ENCODE measurements around the gene NBPF11. TPM values are rescaled to one million over a fixed set of nuclear protein-coding genes. Genes with fewer than 3 reads are reported as not detected.
"Not testable (repeated sequence)": the region's sequence is repeated elsewhere in the genome, so short reads cannot be mapped to it uniquely, and the experiment has no call there.

The NBPF11 gene
- total RNA-seq, 2 experiments from 2014 or later, result 13.7 to 14.3 TPM

DNA sequence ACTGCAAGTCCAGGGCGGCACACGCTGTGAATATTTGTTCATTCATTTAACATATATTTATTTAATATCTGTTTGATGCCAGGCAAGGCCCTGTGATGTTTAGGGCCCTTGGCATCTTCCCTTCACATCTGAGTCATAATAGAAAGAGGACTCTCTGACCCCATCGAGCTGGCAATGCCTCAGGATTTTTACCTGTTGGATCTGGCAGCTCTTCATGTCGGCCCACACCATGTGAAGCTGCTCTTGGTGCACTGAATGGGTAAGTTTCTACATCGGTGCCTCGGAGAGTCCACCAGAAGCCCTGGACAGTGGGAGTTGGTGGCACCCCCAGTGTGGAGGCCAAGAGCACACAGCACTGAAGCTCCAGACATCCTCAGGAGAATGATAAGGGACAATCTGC is 8.9 kb downstream of the NBPF11 start:
- H3K27me3 Mint-ChIP-seq; DNase-seq; ATAC-seq (ENCODE audit: low read depth); H3K9me3 Mint-ChIP-seq; H3K4me3 Mint-ChIP-seq; POLR2A ChIA-PET; H3K27ac Mint-ChIP-seq; H3K4me1 Mint-ChIP-seq; H3K36me3 Mint-ChIP-seq: not testable (repeated sequence)

DNA sequence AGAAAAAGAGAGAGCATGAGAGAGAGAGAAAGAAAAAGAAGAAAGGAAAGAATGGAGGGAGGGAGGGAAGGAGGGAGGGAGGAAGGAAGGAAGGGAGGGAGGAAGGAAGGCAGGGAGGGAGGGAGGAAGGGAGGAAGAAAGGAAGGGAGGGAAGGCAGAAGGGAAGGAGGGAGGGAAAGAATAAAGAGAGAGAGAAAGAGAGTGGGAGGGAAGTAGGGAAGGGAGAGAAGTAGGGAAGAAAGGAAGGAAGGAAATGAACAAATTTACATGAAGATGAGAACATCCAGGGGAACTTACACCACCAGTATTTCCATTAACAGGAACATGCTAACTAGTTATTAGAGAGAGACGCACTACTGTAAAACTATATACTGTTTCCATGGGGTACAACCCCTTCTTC is 10.1 kb downstream of the NBPF11 start:
- ATAC-seq (ENCODE audit: low read depth); H3K27ac Mint-ChIP-seq; H3K4me3 Mint-ChIP-seq; DNase-seq; H3K36me3 Mint-ChIP-seq; H3K4me1 Mint-ChIP-seq; H3K27me3 Mint-ChIP-seq; H3K9me3 Mint-ChIP-seq; POLR2A ChIA-PET: not testable (repeated sequence)

DNA sequence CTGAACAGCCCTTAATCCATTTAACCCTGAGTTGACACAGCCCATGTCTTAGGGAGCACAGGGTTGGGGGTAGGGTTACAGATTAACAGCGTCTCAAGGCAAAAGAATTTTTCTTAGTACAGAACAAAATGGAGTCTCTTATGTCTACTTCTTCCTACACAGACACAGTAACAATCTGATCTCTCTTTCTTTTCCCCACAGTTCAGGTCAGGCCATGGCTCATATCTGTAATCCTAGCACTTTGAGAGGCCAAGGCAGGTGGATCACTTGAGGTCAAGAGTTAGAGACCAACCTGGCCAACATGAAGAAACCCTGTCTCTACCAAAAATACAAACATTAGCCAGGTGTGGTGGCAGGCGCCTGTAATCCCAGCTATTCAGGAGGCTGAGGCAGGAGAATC is 13.5 kb downstream of the NBPF11 start:
- ATAC-seq (ENCODE audit: low read depth); H3K27ac Mint-ChIP-seq; H3K36me3 Mint-ChIP-seq; H3K27me3 Mint-ChIP-seq; H3K4me1 Mint-ChIP-seq; POLR2A ChIA-PET; DNase-seq; H3K4me3 Mint-ChIP-seq; H3K9me3 Mint-ChIP-seq: not testable (repeated sequence)

DNA sequence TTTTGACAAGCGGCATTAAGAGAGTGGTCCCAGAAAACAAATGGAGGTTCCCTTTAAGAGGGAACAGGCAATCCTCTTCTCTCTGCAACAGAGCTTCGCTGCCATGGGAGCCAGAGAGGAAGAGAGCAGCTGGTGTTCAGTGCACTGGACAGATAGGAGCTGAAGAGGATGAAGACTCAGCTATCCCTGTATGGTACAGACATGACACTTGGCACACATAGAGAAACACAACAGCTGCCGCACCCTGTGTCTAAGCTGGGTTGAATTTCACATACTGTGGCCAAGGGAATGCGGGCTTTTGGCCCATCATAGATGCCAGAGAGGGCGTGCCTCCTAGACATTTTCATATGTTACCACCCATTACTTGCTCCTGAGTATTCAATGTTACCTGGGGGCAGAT is 29.7 kb downstream of the NBPF11 start:
- H3K36me3 Mint-ChIP-seq; POLR2A ChIA-PET; H3K27me3 Mint-ChIP-seq; H3K4me3 Mint-ChIP-seq; H3K4me1 Mint-ChIP-seq; DNase-seq; ATAC-seq (ENCODE audit: low read depth); H3K27ac Mint-ChIP-seq; H3K9me3 Mint-ChIP-seq: not testable (repeated sequence)

DNA sequence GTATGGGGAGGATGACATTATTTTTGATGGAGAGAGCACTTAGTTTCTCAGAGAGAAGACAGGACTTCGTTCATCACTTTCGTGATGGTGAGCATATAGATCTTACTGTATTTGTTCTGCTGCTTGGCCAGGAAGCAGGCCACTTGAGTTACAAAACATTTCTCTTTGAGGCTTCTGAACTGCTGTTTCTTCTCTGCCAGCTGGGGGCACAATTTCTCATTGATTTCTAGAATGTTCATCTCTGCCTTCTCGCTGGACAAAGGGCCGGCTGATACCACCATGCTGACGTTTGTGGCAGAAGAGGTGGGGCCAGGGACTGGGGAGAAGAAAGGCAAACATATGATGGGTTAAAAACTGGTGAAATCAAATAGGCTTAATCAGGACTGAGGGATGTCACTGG is 31.7 kb downstream of the NBPF11 start:
- H3K4me3 Mint-ChIP-seq; H3K9me3 Mint-ChIP-seq; POLR2A ChIA-PET; H3K27me3 Mint-ChIP-seq; H3K27ac Mint-ChIP-seq; DNase-seq; ATAC-seq (ENCODE audit: low read depth); H3K36me3 Mint-ChIP-seq; H3K4me1 Mint-ChIP-seq: not testable (repeated sequence)

DNA sequence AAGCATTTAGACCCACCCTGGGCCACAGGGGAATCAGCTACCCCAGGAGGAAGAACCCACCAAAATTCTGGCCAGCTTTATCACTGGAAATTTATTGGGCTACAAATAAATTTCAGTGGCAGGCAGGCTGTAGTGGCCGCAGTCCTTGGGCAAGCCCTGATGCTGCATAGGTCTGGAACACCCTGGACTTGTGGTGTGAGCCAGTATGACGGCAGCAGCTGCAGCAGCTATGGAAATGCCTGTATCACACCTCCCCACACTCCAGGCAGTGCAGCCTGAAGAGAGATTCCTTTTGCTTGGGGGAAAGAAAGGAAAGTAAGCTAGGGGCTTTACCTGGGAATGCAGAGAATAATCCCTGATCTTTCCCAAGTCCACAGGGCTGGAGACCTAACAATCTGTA is 56.3 kb downstream of the NBPF11 start:
- H3K27me3 Mint-ChIP-seq; H3K36me3 Mint-ChIP-seq; H3K4me3 Mint-ChIP-seq; ATAC-seq (ENCODE audit: low read depth); H3K4me1 Mint-ChIP-seq; DNase-seq; H3K27ac Mint-ChIP-seq; H3K9me3 Mint-ChIP-seq; POLR2A ChIA-PET: not testable (repeated sequence)

DNA sequence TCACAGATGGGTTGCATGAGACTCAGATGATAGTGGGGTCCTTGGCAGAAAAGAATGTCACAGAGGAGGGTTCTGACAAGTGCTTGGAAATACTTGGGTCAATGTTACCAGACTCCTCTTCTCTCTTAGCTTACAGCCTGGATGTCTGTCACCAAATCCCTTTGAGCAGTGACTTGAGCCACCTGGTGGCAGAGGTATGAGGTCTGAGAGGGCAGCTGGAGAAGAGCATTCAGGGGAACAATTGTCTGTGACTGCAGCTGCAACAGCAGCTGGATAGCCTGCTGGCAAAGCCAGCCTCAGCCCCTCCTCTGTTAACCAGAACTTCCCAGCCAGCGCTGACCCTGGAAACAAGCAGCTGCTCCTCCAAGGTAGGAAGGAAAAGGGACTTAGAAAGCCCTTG is 65.9 kb downstream of the NBPF11 start:
- H3K36me3 Mint-ChIP-seq; H3K27me3 Mint-ChIP-seq; H3K4me1 Mint-ChIP-seq; H3K9me3 Mint-ChIP-seq; ATAC-seq (ENCODE audit: low read depth); DNase-seq; H3K4me3 Mint-ChIP-seq; H3K27ac Mint-ChIP-seq; POLR2A ChIA-PET: not testable (repeated sequence)

DNA sequence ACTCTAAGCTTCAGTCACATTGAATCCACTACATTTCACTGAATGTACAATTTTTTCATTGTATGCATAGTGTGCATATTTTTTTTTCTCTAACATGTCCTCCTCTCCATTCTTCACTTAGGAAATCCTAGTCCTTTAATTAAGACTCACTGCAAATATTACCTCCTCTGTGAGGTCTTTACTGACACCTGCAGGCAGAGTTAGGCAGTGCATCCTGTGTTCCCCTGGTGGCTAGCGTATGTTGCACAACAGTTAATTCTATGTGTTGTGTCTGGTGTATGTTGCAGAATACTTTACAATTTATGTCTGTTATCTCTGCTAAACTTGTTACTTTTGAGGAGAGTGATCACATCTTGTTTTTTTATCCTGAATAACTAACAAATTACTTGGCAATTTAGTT is 70.9 kb downstream of the NBPF11 start:
- peak; percentile 43 for ATAC-seq (ENCODE audit: low read depth)

DNA sequence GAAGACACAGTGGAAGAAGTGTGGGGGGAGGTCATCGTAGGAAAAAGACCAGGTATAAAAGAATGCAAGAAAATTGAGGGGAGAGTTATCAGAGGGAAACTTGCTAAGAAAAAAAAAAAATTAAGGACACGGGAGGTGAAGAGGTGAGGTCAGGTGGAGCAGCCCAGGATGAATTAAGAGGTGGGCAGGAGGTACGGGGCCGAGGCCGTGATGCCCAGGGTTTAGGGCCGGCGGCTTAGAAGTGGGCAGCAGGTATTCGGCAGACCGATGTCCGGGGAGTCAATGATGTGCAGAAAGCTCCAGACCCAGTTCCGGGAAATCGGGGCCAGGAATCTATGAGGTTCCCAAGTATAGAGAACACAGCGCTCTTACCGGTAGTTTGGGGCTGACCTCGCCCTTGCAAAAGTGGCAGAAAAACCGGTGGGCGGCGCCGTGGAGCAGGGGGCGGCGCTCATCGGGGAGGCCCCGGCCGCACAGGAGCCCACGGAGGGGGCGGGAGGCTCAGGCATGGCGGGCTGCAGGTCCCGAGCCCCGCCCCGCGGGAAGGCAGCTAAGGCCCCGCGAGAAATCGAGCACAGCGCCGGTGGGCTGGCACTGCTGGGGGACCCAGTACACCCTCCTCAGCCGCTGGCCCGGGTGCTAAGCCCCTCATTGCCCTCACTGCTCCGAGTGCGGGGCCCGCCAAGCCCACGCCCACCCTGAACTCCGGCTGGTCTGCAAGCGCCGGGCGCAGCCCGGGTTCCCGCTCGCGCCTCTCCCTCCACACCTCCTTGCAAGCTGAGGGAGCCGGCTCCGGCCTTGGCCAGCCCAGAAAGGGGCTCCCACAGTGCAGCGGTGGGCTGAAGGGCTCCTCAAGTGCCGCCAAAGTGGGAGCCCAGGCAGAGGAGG is 73.2 kb downstream of the NBPF11 start:
- H3K9me3 Mint-ChIP-seq, H3K4me1 Mint-ChIP-seq, H3K36me3 Mint-ChIP-seq, POLR2A ChIA-PET, DNase-seq, H3K4me3 Mint-ChIP-seq, H3K27ac Mint-ChIP-seq, H3K27me3 Mint-ChIP-seq: not testable (repeated sequence)
- peak; percentile 77 for ATAC-seq (ENCODE audit: low read depth)

More for the DNA sequence above, 70.9 kb downstream of the NBPF11 start:
- POLR2A ChIA-PET, DNase-seq, H3K36me3 Mint-ChIP-seq, H3K27me3 Mint-ChIP-seq, H3K4me1 Mint-ChIP-seq, H3K27ac Mint-ChIP-seq, H3K4me3 Mint-ChIP-seq, H3K9me3 Mint-ChIP-seq: not testable (repeated sequence)

DNA sequence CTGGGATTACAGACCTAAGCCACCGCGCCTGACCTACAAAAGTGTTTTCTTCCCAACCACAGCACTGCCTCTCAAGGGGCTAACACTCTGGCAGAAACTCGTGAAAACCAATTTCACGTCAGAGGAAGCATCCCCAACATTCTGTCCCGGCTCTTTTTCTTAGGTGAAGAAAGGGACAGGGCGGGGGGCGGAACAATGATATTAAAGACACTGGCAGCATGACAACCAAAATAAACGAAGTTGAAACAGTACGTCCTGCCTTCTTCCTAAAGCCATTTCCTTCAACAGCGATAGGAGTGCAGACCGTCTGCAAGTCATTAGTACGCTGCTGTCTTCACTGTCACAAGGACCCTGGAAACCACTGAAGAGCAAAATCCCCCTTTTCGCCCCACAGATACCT is 74.0 kb downstream of the NBPF11 start:
- POLR2A ChIA-PET, DNase-seq, H3K27me3 Mint-ChIP-seq, H3K27ac Mint-ChIP-seq, H3K36me3 Mint-ChIP-seq, H3K4me3 Mint-ChIP-seq, H3K4me1 Mint-ChIP-seq, H3K9me3 Mint-ChIP-seq: not testable (repeated sequence)
- ATAC-seq (ENCODE audit: low read depth), result peak; percentile 29

DNA sequence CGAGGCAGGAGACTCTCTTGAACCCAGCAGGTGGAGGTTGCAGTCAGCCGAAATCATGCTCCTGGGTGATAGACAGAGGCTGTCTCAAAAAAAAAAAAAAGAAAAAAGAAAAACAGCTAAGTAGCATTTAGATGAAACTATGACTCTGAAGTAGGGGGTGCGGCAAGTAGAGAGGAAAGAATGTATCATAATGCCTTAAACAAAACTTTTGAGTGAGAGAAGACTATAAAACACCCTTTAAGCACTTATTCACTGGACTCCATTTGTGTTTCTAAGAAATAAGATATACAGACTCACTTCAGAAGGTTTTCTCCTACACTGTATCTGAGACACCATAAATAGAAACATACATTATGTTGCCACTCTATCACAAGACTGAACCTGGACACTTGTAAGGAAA is 74.6 kb downstream of the NBPF11 start:
- POLR2A ChIA-PET; H3K27me3 Mint-ChIP-seq; H3K36me3 Mint-ChIP-seq; H3K9me3 Mint-ChIP-seq; H3K27ac Mint-ChIP-seq; ATAC-seq (ENCODE audit: low read depth); DNase-seq; H3K4me3 Mint-ChIP-seq; H3K4me1 Mint-ChIP-seq: not testable (repeated sequence)

DNA sequence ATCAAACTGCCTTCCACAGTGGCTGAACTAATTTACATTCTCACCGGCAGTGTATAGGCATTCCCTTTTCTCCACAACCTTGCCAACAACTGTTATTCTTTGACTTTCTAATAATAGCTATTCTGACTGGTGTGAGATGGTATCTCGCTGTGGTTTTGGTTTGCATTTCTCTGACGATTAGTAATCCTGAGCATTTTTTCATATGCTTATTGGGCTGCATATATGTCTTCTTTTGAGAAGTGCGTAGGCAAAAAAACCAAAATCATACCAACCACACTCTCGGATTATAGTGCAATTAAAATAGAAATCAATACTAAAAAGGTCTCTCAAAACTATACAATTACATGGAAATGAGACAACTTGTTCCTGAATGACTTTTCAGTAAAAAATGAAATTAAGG is 78.7 kb downstream of the NBPF11 start:
- H3K27me3 Mint-ChIP-seq; H3K27ac Mint-ChIP-seq; ATAC-seq (ENCODE audit: low read depth); H3K36me3 Mint-ChIP-seq; H3K4me1 Mint-ChIP-seq; H3K4me3 Mint-ChIP-seq; POLR2A ChIA-PET; DNase-seq; H3K9me3 Mint-ChIP-seq: not testable (repeated sequence)

DNA sequence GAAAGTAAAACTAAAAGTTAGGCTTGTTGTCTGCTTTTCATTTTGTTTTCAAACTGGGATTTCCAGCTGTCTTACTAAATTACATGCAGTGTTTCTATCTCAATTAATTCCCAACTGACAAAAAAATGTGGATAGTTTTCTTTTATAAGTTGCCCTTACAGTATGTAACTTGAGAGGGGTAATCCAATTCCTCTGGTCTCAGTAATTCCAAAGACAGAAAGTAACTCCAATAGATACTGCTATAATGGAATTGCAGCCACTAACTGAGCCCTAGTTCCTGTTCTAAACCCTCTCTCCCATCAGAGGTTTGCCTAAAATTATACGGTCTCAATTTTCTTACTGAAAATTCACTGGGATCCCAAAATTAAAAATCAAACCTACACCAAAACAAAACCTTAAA is 83.5 kb downstream of the NBPF11 start:
- H3K9me3 Mint-ChIP-seq, POLR2A ChIA-PET: not testable (repeated sequence)

DNA sequence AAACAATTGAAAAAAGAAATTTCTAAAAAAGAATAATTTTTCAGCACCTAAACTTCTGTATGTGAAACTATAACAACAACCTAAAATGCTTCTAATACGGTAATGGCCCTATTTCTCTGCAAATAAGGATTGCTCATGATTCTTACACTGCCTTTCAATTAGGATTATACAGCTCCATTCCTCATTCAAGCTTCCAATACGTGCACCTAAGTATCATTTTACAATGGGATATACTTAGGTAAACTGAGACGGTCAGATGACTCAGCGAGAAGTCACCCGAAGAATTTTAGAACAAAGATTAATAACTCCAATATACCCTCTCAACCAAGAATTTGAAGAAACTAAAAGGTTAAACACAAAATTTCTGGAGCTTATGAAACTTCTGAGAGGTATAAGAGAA is 83.9 kb downstream of the NBPF11 start:
- H3K4me1 Mint-ChIP-seq; H3K27me3 Mint-ChIP-seq; ATAC-seq (ENCODE audit: low read depth); POLR2A ChIA-PET; H3K27ac Mint-ChIP-seq; H3K4me3 Mint-ChIP-seq; H3K9me3 Mint-ChIP-seq; DNase-seq; H3K36me3 Mint-ChIP-seq: not testable (repeated sequence)

More for the DNA sequence above, 83.5 kb downstream of the NBPF11 start:
- H3K36me3 Mint-ChIP-seq; H3K4me3 Mint-ChIP-seq; DNase-seq; ATAC-seq (ENCODE audit: low read depth); H3K27me3 Mint-ChIP-seq; H3K27ac Mint-ChIP-seq; H3K4me1 Mint-ChIP-seq: not testable (repeated sequence)
